Nephron (organoid): ENCODE results near the gene EPHA7.

Experiments used
- H3K27ac Mint-ChIP-seq, 3 experiments: 2 replicates each; pipeline ENCODE4 v1.8.0; 2020; ENCODE audit warnings: mixed read lengths in 3 of 3, mild to moderate bottlenecking in 2 of 3, moderate library complexity in 1 of 3
- H3K27me3 Mint-ChIP-seq: 2 replicates; pipeline ENCODE4 v1.8.0; 2021; ENCODE audit warnings: low read depth, mild to moderate bottlenecking, moderate library complexity, mixed read lengths
- H3K36me3 Mint-ChIP-seq: 2 replicates; pipeline ENCODE4 v1.8.0; 2020; ENCODE audit warnings: low read depth, mixed read lengths
- H3K4me1 Mint-ChIP-seq: 2 replicates; pipeline ENCODE4 v1.8.0; 2020; ENCODE audit warnings: mixed read lengths
- H3K4me3 Mint-ChIP-seq, 3 experiments: 2 replicates each; pipeline ENCODE4 v1.8.0; 2020; ENCODE audit warnings: mild to moderate bottlenecking in 3 of 3, mixed read lengths in 3 of 3, moderate library complexity in 2 of 3
- H3K9me3 Mint-ChIP-seq: 2 replicates; pipeline ENCODE4 v1.8.0; 2020; ENCODE audit warnings: mixed read lengths
- CTCF ChIP-seq, 3 experiments: fragments of 200-600 bp; sonication (generic); IDR thresholded peaks; one replicate each; pipeline ENCODE4 v1.5.0; 2021; ENCODE audit warnings: antibody characterized with exemption in 3 of 3; ENCODE audit not compliant: unreplicated experiment in 3 of 3

The EPHA7 gene

GRCh38 chr6:93238632-93239031 lies 180.7 kb downstream of the EPHA7 start:
- H3K9me3 Mint-ChIP-seq, result no peaks in the 10 kb centered on the region
- peaks cover 4% of the 10 kb centered on the region for H3K36me3 Mint-ChIP-seq
- peak overlapping the region in 1 of 3 experiments; percentile 12 for H3K27ac Mint-ChIP-seq
- TF ChIP-seq CTCF (IDR thresholded peaks at IDR 0.05; ENCODE audit: unreplicated experiment in 3 of 3), result no peak
- H3K27me3 Mint-ChIP-seq, result no peaks in the 10 kb centered on the region
- H3K4me1 Mint-ChIP-seq, result peaks cover 4% of the 10 kb centered on the region
- H3K4me3 Mint-ChIP-seq, result no peak overlapping the region

- Mint-ChIP-seq H3K27ac (no peak overlapping the region), H3K9me3 (no peaks in the 10 kb centered on the region), H3K36me3 (no peaks in the 10 kb centered on the region), H3K27me3 (no peaks in the 10 kb centered on the region), H3K4me1 (peaks cover 4% of the 10 kb centered on the region), H3K4me3 (no peak overlapping the region)
- TF ChIP-seq CTCF (IDR thresholded peaks at IDR 0.05; ENCODE audit: unreplicated experiment in 3 of 3), result no peak
Observed at GRCh38 chr6:93235775-93236174, 183.6 kb downstream of the EPHA7 start.

GRCh38 chr6:93226822-93227221 lies 192.5 kb downstream of the EPHA7 start:
- no peaks in the 10 kb centered on the region for H3K9me3 Mint-ChIP-seq
- no peak overlapping the region for H3K27ac Mint-ChIP-seq
- H3K4me3 Mint-ChIP-seq, result no peak overlapping the region
- no peaks in the 10 kb centered on the region for H3K36me3 Mint-ChIP-seq
- no peak for TF ChIP-seq CTCF (IDR thresholded peaks at IDR 0.05; ENCODE audit: unreplicated experiment in 3 of 3)
- H3K4me1 Mint-ChIP-seq, result no peaks in the 10 kb centered on the region
- H3K27me3 Mint-ChIP-seq, result no peaks in the 10 kb centered on the region

- no peak overlapping the region for H3K4me3 Mint-ChIP-seq
- H3K4me1 Mint-ChIP-seq, result peaks cover 4% of the 10 kb centered on the region
- no peaks in the 10 kb centered on the region for H3K27me3 Mint-ChIP-seq
- H3K27ac Mint-ChIP-seq, result no peak overlapping the region
- H3K36me3 Mint-ChIP-seq, result no peaks in the 10 kb centered on the region
- TF ChIP-seq CTCF (IDR thresholded peaks at IDR 0.05; ENCODE audit: unreplicated experiment in 3 of 3), result no peak
- peaks cover 2% of the 10 kb centered on the region for H3K9me3 Mint-ChIP-seq
Observed at GRCh38 chr6:93222071-93222851, 197.1 kb downstream of the EPHA7 start.

GRCh38 chr6:93219447-93219846 lies 199.9 kb downstream of the EPHA7 start:
- no peak overlapping the region for H3K4me3 Mint-ChIP-seq
- no peaks in the 10 kb centered on the region for H3K27me3 Mint-ChIP-seq
- peaks cover 4% of the 10 kb centered on the region for H3K4me1 Mint-ChIP-seq
- H3K36me3 Mint-ChIP-seq, result no peaks in the 10 kb centered on the region
- peaks cover 11% of the 10 kb centered on the region for H3K9me3 Mint-ChIP-seq
- no peak for TF ChIP-seq CTCF (IDR thresholded peaks at IDR 0.05; ENCODE audit: unreplicated experiment in 3 of 3)
- H3K27ac Mint-ChIP-seq, result no peak overlapping the region

GRCh38 chr6:93218096-93218495 lies 201.3 kb downstream of the EPHA7 start:
- Mint-ChIP-seq H3K27me3 (no peaks in the 10 kb centered on the region), H3K4me3 (no peak overlapping the region), H3K27ac (no peak overlapping the region), H3K4me1 (peaks cover 4% of the 10 kb centered on the region), H3K36me3 (no peaks in the 10 kb centered on the region), H3K9me3 (peaks cover 11% of the 10 kb centered on the region)
- TF ChIP-seq CTCF (IDR thresholded peaks at IDR 0.05; ENCODE audit: unreplicated experiment in 3 of 3), result no peak
